Esophagus squamous epithelium (tissue), 5 donors: ENCODE data around the gene CHGA. TPM values are rescaled to one million over a fixed set of nuclear protein-coding genes. Genes with fewer than 3 reads are reported as not detected.

Experiments
- DNase-seq: peaks from one replicate; lab custom pipeline; 2025; lab: John Stamatoyannopoulos, UW
- H3K27ac ChIP-seq, 4 donors: fragments of 200-600 bp; sonication (generic); one replicate each; pipeline ENCODE4 v1.5.1; 2016 to 2019; ENCODE audit warnings: mild to moderate bottlenecking in 1 of 4
- H3K27me3 ChIP-seq, 4 donors: fragments of 200-600 bp; sonication (generic); 1 replicate in 3 of 4; 2 replicates in 1 of 4; pipeline versions ENCODE4 v1.5.1 to v1.6.0; 2017 to 2021; ENCODE audit warnings: antibody characterized with exemption in 1 of 4
- H3K36me3 ChIP-seq, 3 donors: fragments of 200-600 bp; sonication (generic); one replicate each; pipeline ENCODE4 v1.5.1; 2016 to 2019
- H3K4me1 ChIP-seq, 3 donors: fragments of 200-600 bp; sonication (generic); one replicate each; pipeline ENCODE4 v1.5.1; 2017 to 2019
- H3K4me3 ChIP-seq, 4 donors: fragments of 200-600 bp; sonication (generic); 1 replicate in 3 of 4; 2 replicates in 1 of 4; pipeline ENCODE4 v1.5.1; 2016 to 2019; ENCODE audit warnings: mild to moderate bottlenecking in 2 of 4, moderate library complexity in 1 of 4
- H3K9me3 ChIP-seq, 3 donors: fragments of 200-600 bp; sonication (generic); one replicate each; pipeline ENCODE4 v1.5.1; 2016 to 2019
- POLR2A ChIP-seq, 4 donors: fragments of 450-650 bp; IDR thresholded peaks; one replicate each; pipeline ENCODE4 v1.6.1; 2017; ENCODE audit warnings: antibody characterized with exemption in 4 of 4, mild to moderate bottlenecking in 4 of 4, moderate library complexity in 3 of 4
- WGBS, 2 donors: methylation state at CpG; one replicate each; pipeline ENCODE4 v1.1.5; 2018; 5-methylcytosine and 5-hydroxymethylcytosine counted together
- intact Hi-C: fragments of 100-400 bp; cut with DNase I; formaldehyde crosslinking; loops from one replicate; pipeline ENCODE4 v1.15.0; 2022
- total RNA-seq, 4 donors: library from RNA; depleted of rRNA; stranded (reverse); fragments of >200 nt; gene quantifications; one replicate each; pipeline ENCODE4 v1.1.0, GENCODE V29; 2016
- TF ChIP-seq, protein P1 (sequence below), 6 experiments: fragments of 450-650 bp in 4 of 6; fragments of 200-600 bp in 2 of 6; sonication (generic) in 2 of 6; IDR thresholded peaks; one replicate each; pipeline ENCODE4 v1.5.1; 2016 to 2019; ENCODE audit warnings: antibody characterized with exemption in 6 of 6, mild to moderate bottlenecking in 4 of 6, moderate library complexity in 4 of 6
- donor health status: DM: yes; HTN: yes; CAD: no.

Gene CHGA
- total RNA-seq, 4 donors from 2014 or later = 0.31 TPM; not detected in 3

- no peak overlapping the region for H3K4me3 ChIP-seq
- no peak overlapping the region for H3K27ac ChIP-seq
- H3K9me3 ChIP-seq = no peaks in the 10 kb centered on the region
- DNase-seq = no peak
- TF ChIP-seq POLR2A (IDR thresholded peaks at IDR 0.05) = no peak
- TF ChIP-seq, protein P1, sequence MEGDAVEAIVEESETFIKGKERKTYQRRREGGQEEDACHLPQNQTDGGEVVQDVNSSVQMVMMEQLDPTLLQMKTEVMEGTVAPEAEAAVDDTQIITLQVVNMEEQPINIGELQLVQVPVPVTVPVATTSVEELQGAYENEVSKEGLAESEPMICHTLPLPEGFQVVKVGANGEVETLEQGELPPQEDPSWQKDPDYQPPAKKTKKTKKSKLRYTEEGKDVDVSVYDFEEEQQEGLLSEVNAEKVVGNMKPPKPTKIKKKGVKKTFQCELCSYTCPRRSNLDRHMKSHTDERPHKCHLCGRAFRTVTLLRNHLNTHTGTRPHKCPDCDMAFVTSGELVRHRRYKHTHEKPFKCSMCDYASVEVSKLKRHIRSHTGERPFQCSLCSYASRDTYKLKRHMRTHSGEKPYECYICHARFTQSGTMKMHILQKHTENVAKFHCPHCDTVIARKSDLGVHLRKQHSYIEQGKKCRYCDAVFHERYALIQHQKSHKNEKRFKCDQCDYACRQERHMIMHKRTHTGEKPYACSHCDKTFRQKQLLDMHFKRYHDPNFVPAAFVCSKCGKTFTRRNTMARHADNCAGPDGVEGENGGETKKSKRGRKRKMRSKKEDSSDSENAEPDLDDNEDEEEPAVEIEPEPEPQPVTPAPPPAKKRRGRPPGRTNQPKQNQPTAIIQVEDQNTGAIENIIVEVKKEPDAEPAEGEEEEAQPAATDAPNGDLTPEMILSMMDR (IDR thresholded peaks at IDR 0.05) = no peak
- H3K36me3 ChIP-seq = no peaks in the 10 kb centered on the region
- intact Hi-C loops = no loop called here
- H3K4me1 ChIP-seq = no peaks in the 10 kb centered on the region
- WGBS, 2 donors = 84 to 88% methylated on average over 6 to 10 of the region's 20 CpGs
- peaks cover 0 to 16% (median 0%) of the 10 kb centered on the region in 4 donors for H3K27me3 ChIP-seq
Observed at GRCh38 chr14:92929689-92930608, 7.0 kb downstream of the CHGA start.

DNA sequence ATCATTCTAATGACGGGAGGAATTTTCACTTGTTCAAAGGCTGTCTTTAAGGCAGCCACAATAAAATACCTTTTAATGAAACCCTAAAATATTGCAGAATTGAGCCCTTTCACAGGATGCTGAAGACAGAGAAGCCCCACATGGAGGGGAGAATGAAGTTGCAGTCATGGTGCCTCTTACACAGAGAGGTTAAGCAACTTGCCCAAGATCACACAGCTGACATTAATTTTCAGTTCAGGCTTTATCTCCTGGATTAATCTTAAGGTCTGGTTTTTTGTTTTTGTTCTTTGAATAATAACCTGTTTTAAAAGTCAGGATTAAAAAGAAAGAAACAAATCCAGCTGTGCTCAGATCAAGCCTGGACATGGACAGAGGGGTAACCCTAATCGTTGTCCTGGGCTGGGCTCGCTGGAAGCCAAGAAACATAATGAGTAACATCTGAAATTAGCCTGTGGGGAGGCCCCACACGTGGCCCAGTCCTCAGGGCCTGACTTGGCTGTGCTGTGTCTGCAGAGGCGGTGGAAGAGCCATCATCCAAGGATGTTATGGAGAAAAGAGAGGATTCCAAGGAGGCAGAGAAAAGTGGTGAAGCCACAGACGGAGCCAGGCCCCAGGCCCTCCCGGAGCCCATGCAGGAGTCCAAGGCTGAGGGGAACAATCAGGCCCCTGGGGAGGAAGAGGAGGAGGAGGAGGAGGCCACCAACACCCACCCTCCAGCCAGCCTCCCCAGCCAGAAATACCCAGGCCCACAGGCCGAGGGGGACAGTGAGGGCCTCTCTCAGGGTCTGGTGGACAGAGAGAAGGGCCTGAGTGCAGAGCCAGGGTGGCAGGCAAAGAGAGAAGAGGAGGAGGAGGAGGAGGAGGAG lies 8.0 kb downstream of the CHGA start:
- H3K9me3 ChIP-seq = no peaks in the 10 kb centered on the region
- no peak for TF ChIP-seq POLR2A (IDR thresholded peaks at IDR 0.05)
- TF ChIP-seq, protein P1 (IDR thresholded peaks at IDR 0.05) = no peak
- 28 to 47% methylated on average over 7 to 8 of the region's 8 CpGs for WGBS, 2 donors
- intact Hi-C loops = no loop called here
- H3K27ac ChIP-seq = no peak overlapping the region
- H3K4me1 ChIP-seq = no peaks in the 10 kb centered on the region
- peaks cover 0 to 7% (median 0%) of the 10 kb centered on the region in 4 donors for H3K27me3 ChIP-seq
- H3K4me3 ChIP-seq = no peak overlapping the region
- DNase-seq = no peak
- H3K36me3 ChIP-seq = peaks cover 0 to 6% (median 0%) of the 10 kb centered on the region in 3 donors

DNA sequence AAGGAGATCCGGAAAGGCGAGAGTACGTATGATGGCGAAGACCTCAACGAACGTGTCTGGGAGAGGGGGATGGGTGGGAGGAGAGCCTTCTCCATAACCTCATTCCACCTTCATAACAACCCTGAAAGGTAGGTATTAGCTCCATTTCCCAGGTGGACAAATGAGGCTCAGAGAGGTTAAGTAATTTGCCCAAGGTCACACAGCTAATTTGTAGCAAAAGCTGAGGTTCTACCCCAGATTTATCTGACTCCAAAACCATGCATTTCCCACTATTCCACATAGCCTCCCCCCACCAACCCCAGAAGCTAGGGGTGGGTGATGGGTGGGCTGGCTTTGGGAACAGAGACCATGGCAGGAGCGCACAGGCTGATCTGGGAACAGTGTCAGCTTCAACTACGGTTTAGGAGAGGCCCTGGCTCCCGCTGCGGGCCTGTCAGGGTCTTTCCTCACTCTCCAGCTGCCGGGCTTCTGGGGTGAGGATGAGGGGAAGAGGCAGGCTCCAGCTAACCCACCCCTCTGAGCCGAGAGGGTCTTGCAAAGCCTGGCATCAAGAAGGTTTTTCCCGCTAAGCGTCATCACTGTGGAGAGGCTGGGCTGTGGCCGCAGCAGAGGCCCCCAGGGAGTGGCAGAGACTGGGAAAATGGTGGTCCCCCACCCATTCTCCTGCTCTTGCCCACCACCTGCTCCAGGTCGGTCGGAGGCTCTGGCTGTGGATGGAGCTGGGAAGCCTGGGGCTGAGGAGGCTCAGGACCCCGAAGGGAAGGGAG lies 8.9 kb downstream of the CHGA start:
- Histone ChIP-seq H3K4me3 (no peak overlapping the region), H3K9me3 (no peaks in the 10 kb centered on the region), H3K36me3 (peaks cover 0 to 15% (median 0%) of the 10 kb centered on the region in 3 donors), H3K27ac (no peak overlapping the region), H3K4me1 (no peaks in the 10 kb centered on the region), H3K27me3 (no peaks in the 10 kb centered on the region)
- intact Hi-C loops = no loop called here
- TF ChIP-seq, protein P1 (IDR thresholded peaks at IDR 0.05) = no peak
- WGBS, 2 donors = 86 to 95% methylated on average over 6 to 10 of the region's 18 CpGs
- no peak for DNase-seq

- Histone ChIP-seq H3K27ac (no peak overlapping the region), H3K9me3 (no peaks in the 10 kb centered on the region), H3K27me3 (no peaks in the 10 kb centered on the region), H3K4me1 (peaks cover 0 to 5% (median 0%) of the 10 kb centered on the region in 3 donors), H3K36me3 (peaks cover 0 to 21% (median 0%) of the 10 kb centered on the region in 3 donors), H3K4me3 (no peak overlapping the region)
- WGBS, 2 donors = 84 to 87% methylated on average over 12 to 15 of the region's 35 CpGs
- DNase-seq = no peak
- TF ChIP-seq, protein P1 (IDR thresholded peaks at IDR 0.05) = no peak
- TF ChIP-seq POLR2A (IDR thresholded peaks at IDR 0.05) = no peak
- intact Hi-C loops = no loop called here
Observed at GRCh38 chr14:92932448-92933395, 9.8 kb downstream of the CHGA start.
